ENCODE measurements around the gene CAPZB.

Gene CAPZB

GRCh38 chr1:19429611-19430010, 55.7 kb downstream of the CAPZB start:
- DNase-seq (ENCODE audit: low spot score), result no peak

GRCh38 chr1:19427087-19427781, 58.1 kb downstream of the CAPZB start:
- DNase-seq (ENCODE audit: low spot score), result no peak

GRCh38 chr1:19426294-19427086, 58.8 kb downstream of the CAPZB start:
- no peak for DNase-seq (ENCODE audit: low spot score)

- no peak for DNase-seq (ENCODE audit: low spot score)
These were observed 59.6 kb downstream of the CAPZB start for GRCh38 chr1:19425646-19426239.

- no peak for DNase-seq (ENCODE audit: low spot score)
These were observed 60.4 kb downstream of the CAPZB start for GRCh38 chr1:19424651-19425570.

GRCh38 chr1:19423130-19423529, 62.2 kb downstream of the CAPZB start:
- DNase-seq (ENCODE audit: low spot score), result no peak

- DNase-seq (ENCODE audit: low spot score), result no peak
These were observed 64.0 kb downstream of the CAPZB start for GRCh38 chr1:19421365-19421764.

- no peak for DNase-seq (ENCODE audit: low spot score)
These were observed 64.7 kb downstream of the CAPZB start for GRCh38 chr1:19420606-19421005.

GRCh38 chr1:19419691-19420090, 65.6 kb downstream of the CAPZB start:
- no peak for DNase-seq (ENCODE audit: low spot score)

- DNase-seq (ENCODE audit: low spot score), result no peak
These were observed 66.8 kb downstream of the CAPZB start for GRCh38 chr1:19418503-19418971.

GRCh38 chr1:19416921-19417470, 68.3 kb downstream of the CAPZB start:
- no peak for DNase-seq (ENCODE audit: low spot score)

GRCh38 chr1:19416145-19416544, 69.2 kb downstream of the CAPZB start:
- DNase-seq (ENCODE audit: low spot score), result no peak

GRCh38 chr1:19414515-19415121, 70.7 kb downstream of the CAPZB start:
- DNase-seq (ENCODE audit: low spot score), result no peak

- DNase-seq (ENCODE audit: low spot score), result no peak
These were observed 71.3 kb downstream of the CAPZB start for GRCh38 chr1:19413999-19414398.

GRCh38 chr1:19412654-19413053, 72.7 kb downstream of the CAPZB start:
- no peak for DNase-seq (ENCODE audit: low spot score)

- no peak for DNase-seq (ENCODE audit: low spot score)
These were observed 73.7 kb downstream of the CAPZB start for GRCh38 chr1:19411612-19412011.

GRCh38 chr1:19410393-19410792, 74.9 kb downstream of the CAPZB start:
- DNase-seq (ENCODE audit: low spot score), result no peak

GRCh38 chr1:19409477-19410341, 75.6 kb downstream of the CAPZB start:
- DNase-seq (ENCODE audit: low spot score), result no peak

GRCh38 chr1:19407494-19408096, 77.7 kb downstream of the CAPZB start:
- no peak for DNase-seq (ENCODE audit: low spot score)

- no peak for DNase-seq (ENCODE audit: low spot score)
These were observed 78.7 kb downstream of the CAPZB start for GRCh38 chr1:19406680-19407079.

Data from kidney capillary endothelial cell (primary cell).